Activated gamma-delta T cell (primary cell): ENCODE measurements around the gene AGRN.
"Not testable (repeated sequence)": the region's sequence is repeated elsewhere in the genome, so short reads cannot be mapped to it uniquely, and the experiment has no call there.

Source experiments
- DNase-seq: peaks from one replicate; lab custom pipeline; 2025; lab: John Stamatoyannopoulos, UW

Gene AGRN

GRCh38 chr1:1053682-1054081, 33.8 kb downstream of the AGRN start:
- no peak for DNase-seq

GRCh38 chr1:1054099-1054700, 34.3 kb downstream of the AGRN start:
- no peak for DNase-seq

GRCh38 chr1:1054971-1055370, 35.1 kb downstream of the AGRN start:
- DNase-seq = no peak

GRCh38 chr1:1055841-1056736, 36.2 kb downstream of the AGRN start:
- DNase-seq = no peak

- DNase-seq = not testable (repeated sequence)
These were observed 37.8 kb downstream of the AGRN start for GRCh38 chr1:1057769-1058087.

GRCh38 chr1:1058088-1058905, 38.4 kb downstream of the AGRN start:
- DNase-seq = no peak

- DNase-seq = no peak
These were observed 39.1 kb downstream of the AGRN start for GRCh38 chr1:1058921-1059493.

GRCh38 chr1:1059494-1060280, 39.8 kb downstream of the AGRN start:
- DNase-seq = peak; percentile 80

GRCh38 chr1:1060281-1061000, 40.5 kb downstream of the AGRN start:
- no peak for DNase-seq

- DNase-seq = no peak
These were observed 41.9 kb downstream of the AGRN start for GRCh38 chr1:1061682-1062345.

GRCh38 chr1:1062348-1063163, 42.6 kb downstream of the AGRN start:
- DNase-seq = no peak

- DNase-seq = no peak
These were observed 43.5 kb downstream of the AGRN start for GRCh38 chr1:1063261-1063944.

- DNase-seq = peak; percentile 83
These were observed 44.3 kb downstream of the AGRN start for GRCh38 chr1:1063945-1064831.

GRCh38 chr1:1065265-1065939, 45.5 kb downstream of the AGRN start:
- DNase-seq = no peak

GRCh38 chr1:1065940-1066304, 46.0 kb downstream of the AGRN start:
- not testable (repeated sequence) for DNase-seq

GRCh38 chr1:1066403-1067283, 46.7 kb downstream of the AGRN start:
- DNase-seq = no peak
